SK-N-SH (cell line): Measurements from ENCODE around the gene FOXI2. TPM values are rescaled to one million over a fixed set of nuclear protein-coding genes. Genes with fewer than 3 reads are reported as not detected.

ENCODE experiments used
- CTCF ChIA-PET: fragments of 300-600, 350-600 bp; formaldehyde crosslinking; extraction: SDS; loops from one replicate; lab custom pipeline; 2021; lab: Yijun Ruan, JAX
- POLR2A ChIA-PET: fragments of 350-600 bp; sonication (Branson Sonifier 250); formaldehyde crosslinking; extraction: SDS; loops from one replicate; lab custom pipeline; 2020; ENCODE audit warnings: antibody characterized with exemption, inconsistent platforms; lab: Yijun Ruan, JAX
- DNase-seq: peaks from one replicate; pipeline ENCODE4 v3.0.0; 2012
- H2AFZ ChIP-seq: fragments of 200-600 bp; sonication (generic); 2 replicates; pipeline ENCODE4 v1.8.1; 2016; ENCODE audit warnings: antibody characterized with exemption, mild to moderate bottlenecking, low read depth
- H3F3A ChIP-seq: fragments of 200-600 bp; sonication (generic); replicated peaks from 2 replicates; pipeline ENCODE3; 2016; ENCODE audit warnings: antibody characterized with exemption, mild to moderate bottlenecking; ENCODE audit not compliant: insufficient read depth
- H3K27ac ChIP-seq, 2 experiments: fragments of 200-500 bp in 1 of 2; fragments of 200-600 bp in 1 of 2; sonication (Bioruptor generic) in 1 of 2; sonication (generic), shearing (Covaris generic) in 1 of 2; 2 replicates each; pipeline versions ENCODE4 v1.5.1 to v1.6.1; 2014 to 2016; ENCODE audit warnings: low read depth in 2 of 2, inconsistent platforms in 1 of 2, low read length in 1 of 2, mild to moderate bottlenecking in 1 of 2, mixed read lengths in 1 of 2
- H3K27me3 ChIP-seq: fragments of 200-600 bp; sonication (generic), shearing (Covaris generic); 2 replicates; pipeline ENCODE4 v1.6.1; 2016; ENCODE audit warnings: mixed run types; ENCODE audit not compliant: insufficient read depth
- H3K36me3 ChIP-seq, 2 experiments: fragments of 200-500 bp in 1 of 2; fragments of 200-600 bp in 1 of 2; sonication (Bioruptor generic) in 1 of 2; sonication (generic) in 1 of 2; replicated peaks in 1 of 2; 2 replicates each; pipeline versions ENCODE3 to v1.5.1; 2014 to 2016; ENCODE audit warnings: low read length in 1 of 2, mild to moderate bottlenecking in 1 of 2; ENCODE audit not compliant: insufficient read depth in 2 of 2, control insufficient read depth in 1 of 2
- H3K4me1 ChIP-seq, 2 experiments: fragments of 200-500 bp in 1 of 2; fragments of 200-600 bp in 1 of 2; sonication (Bioruptor generic) in 1 of 2; sonication (generic), shearing (Covaris generic) in 1 of 2; 2 replicates each; pipeline versions ENCODE4 v1.5.1 to v1.6.1; 2014 to 2016; ENCODE audit warnings: low read depth in 1 of 2, low read length in 1 of 2, mixed run types in 1 of 2; ENCODE audit not compliant: insufficient read depth in 2 of 2, control insufficient read depth in 1 of 2
- H3K4me2 ChIP-seq: fragments of 200-600 bp; sonication (generic), shearing (Covaris generic); 2 replicates; pipeline ENCODE4 v1.6.1; 2017; ENCODE audit warnings: mixed run types
- H3K4me3 ChIP-seq, 2 experiments: fragments of 200-500 bp in 1 of 2; fragments of 200-600 bp in 1 of 2; sonication (Bioruptor generic) in 1 of 2; sonication (generic), shearing (Covaris generic) in 1 of 2; 2 replicates each; pipeline versions ENCODE4 v1.5.1 to v1.8.1; 2014 to 2016; ENCODE audit warnings: low read depth in 2 of 2, inconsistent platforms in 1 of 2, low read length in 1 of 2, mild to moderate bottlenecking in 1 of 2, mixed read lengths in 1 of 2, moderate library complexity in 1 of 2
- H3K79me2 ChIP-seq: fragments of 200-600 bp; sonication (generic); 2 replicates; pipeline ENCODE4 v1.8.1; 2017; ENCODE audit warnings: mild to moderate bottlenecking; ENCODE audit not compliant: insufficient read depth
- H3K9ac ChIP-seq: fragments of 200-600 bp; sonication (generic); 2 replicates; pipeline ENCODE4 v1.6.1; 2017; ENCODE audit warnings: mixed run types
- H3K9me2 ChIP-seq: fragments of 200-600 bp; sonication (generic); 2 replicates; pipeline ENCODE4 v1.6.1; 2017; ENCODE audit warnings: mixed run types
- H3K9me3 ChIP-seq: fragments of 200-600 bp; sonication (generic); 2 replicates; pipeline ENCODE4 v1.6.1; 2017; ENCODE audit warnings: mixed run types, mild to moderate bottlenecking, moderate library complexity
- H4K20me1 ChIP-seq: fragments of 200-600 bp; sonication (generic); 2 replicates; pipeline ENCODE4 v1.6.1; 2017; ENCODE audit warnings: mild to moderate bottlenecking, mixed run types; ENCODE audit not compliant: insufficient read depth
- ELF1 ChIP-seq: IDR thresholded peaks from 2 replicates; pipeline ENCODE4 v1.4.0; 2012
- GABPA ChIP-seq: IDR thresholded peaks from 2 replicates; pipeline ENCODE4 v1.4.0; 2012; ENCODE audit warnings: low read depth, mild to moderate bottlenecking
- GATA2 ChIP-seq: sonication (generic); formaldehyde crosslinking; IDR thresholded peaks from 2 replicates; pipeline ENCODE4 v1.5.0; 2020; ENCODE audit warnings: mild to moderate bottlenecking, missing genetic modification reagents
- RAD21 ChIP-seq: IDR thresholded peaks from 2 replicates; pipeline ENCODE4 v1.6.1; 2012; ENCODE audit warnings: mild to moderate bottlenecking, low read length
- RCOR1 ChIP-seq: fragments of 150-350 bp; IDR thresholded peaks from 2 replicates; pipeline ENCODE4 v1.6.1; 2017; ENCODE audit warnings: antibody characterized with exemption, low read length
- RXRA ChIP-seq: IDR thresholded peaks from 2 replicates; pipeline ENCODE4 v1.4.0; 2012; ENCODE audit warnings: low read depth, mild to moderate bottlenecking, borderline replicate concordance
- TCF12 ChIP-seq: IDR thresholded peaks from 2 replicates; pipeline ENCODE4 v1.4.0; 2012
- TEAD4 ChIP-seq: IDR thresholded peaks from 2 replicates; pipeline ENCODE4 v1.4.0; 2012; ENCODE audit warnings: mild to moderate bottlenecking, borderline replicate concordance; ENCODE audit not compliant: insufficient read depth
- YY1 ChIP-seq: IDR thresholded peaks from 2 replicates; pipeline ENCODE4 v1.4.0; 2012; ENCODE audit warnings: low read depth, mild to moderate bottlenecking
- WGBS: methylation state at CpG from one replicate; pipeline ENCODE4 v1.1.6; 2017; ENCODE audit warnings: low lambda C conversion rate; 5-methylcytosine and 5-hydroxymethylcytosine counted together
- polyA plus RNA-seq, 3 experiments: library from polyadenylated mRNA; depleted of rRNA; stranded (reverse); fragments of >200 nt; gene quantifications; 2 replicates each; pipeline ENCODE4 v1.2.3, GENCODE V29; 2012
- TF ChIP-seq, protein P1 (sequence below): IDR thresholded peaks from 2 replicates; pipeline ENCODE4 v1.4.0; 2012; ENCODE audit warnings: low read depth, borderline replicate concordance
- TF ChIP-seq, protein P2 (sequence below): IDR thresholded peaks from 2 replicates; pipeline ENCODE4 v1.4.0; 2012; ENCODE audit warnings: low read depth
- TF ChIP-seq, protein P3 (sequence below): fragments of 200-600 bp; sonication (generic); IDR thresholded peaks from 2 replicates; pipeline ENCODE4 v1.6.1; 2017; ENCODE audit warnings: antibody characterized with exemption, mild to moderate bottlenecking, moderate library complexity
- TF ChIP-seq, protein P4 (sequence below): fragments of 150-350 bp; IDR thresholded peaks from 2 replicates; pipeline ENCODE4 v1.6.1; 2016; ENCODE audit warnings: mild to moderate bottlenecking, low read depth, low read length
- TF ChIP-seq, protein P5 (sequence below): IDR thresholded peaks from 2 replicates; pipeline ENCODE4 v1.6.1; 2012; ENCODE audit warnings: mild to moderate bottlenecking, low read depth, low read length, moderate library complexity

The FOXI2 gene
- polyA plus RNA-seq, 1 of the 3 experiments (the other 2 are of a cell fraction): not detected

DNA sequence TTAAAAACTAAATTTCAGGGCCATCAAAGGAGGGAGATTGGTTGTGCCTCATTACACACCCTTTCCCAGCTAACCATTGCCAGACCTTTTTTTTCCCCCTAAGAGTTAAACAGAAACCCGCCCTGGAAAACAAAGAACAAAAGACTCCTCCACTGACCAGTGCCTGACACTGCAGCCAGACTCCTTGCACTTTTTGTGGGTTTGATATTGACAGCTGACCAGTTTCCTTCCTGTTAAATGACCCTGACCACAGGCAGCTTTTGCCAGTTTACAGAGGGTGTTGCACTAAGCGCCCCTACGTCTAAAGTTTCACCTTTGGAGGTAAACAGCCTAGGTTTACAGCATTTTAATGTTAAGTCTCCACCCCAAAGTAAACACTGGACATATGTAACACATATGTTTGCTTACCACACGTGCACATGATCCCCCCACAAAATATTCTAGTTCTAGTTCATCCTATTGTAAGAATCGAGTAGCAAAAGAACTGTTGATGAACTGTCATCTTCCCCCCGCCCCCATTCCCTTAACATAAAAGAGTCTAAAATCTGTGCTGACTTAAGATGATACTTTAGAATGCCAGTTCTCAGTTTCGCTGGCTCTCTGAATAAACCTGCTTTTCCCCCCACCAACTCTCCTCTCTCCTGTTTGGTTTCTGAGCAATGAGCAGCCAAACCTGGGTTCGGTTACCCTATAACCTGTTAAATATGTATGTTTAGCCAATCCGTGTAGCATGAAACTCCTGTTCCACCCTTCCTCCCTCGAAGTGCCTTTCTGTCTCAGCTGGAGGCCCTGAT is 38.0 kb downstream of the FOXI2 start (continued):
- TF ChIP-seq, protein P1, sequence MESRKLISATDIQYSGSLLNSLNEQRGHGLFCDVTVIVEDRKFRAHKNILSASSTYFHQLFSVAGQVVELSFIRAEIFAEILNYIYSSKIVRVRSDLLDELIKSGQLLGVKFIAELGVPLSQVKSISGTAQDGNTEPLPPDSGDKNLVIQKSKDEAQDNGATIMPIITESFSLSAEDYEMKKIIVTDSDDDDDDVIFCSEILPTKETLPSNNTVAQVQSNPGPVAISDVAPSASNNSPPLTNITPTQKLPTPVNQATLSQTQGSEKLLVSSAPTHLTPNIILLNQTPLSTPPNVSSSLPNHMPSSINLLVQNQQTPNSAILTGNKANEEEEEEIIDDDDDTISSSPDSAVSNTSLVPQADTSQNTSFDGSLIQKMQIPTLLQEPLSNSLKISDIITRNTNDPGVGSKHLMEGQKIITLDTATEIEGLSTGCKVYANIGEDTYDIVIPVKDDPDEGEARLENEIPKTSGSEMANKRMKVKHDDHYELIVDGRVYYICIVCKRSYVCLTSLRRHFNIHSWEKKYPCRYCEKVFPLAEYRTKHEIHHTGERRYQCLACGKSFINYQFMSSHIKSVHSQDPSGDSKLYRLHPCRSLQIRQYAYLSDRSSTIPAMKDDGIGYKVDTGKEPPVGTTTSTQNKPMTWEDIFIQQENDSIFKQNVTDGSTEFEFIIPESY: no peak
- TF ChIP-seq, protein P2, sequence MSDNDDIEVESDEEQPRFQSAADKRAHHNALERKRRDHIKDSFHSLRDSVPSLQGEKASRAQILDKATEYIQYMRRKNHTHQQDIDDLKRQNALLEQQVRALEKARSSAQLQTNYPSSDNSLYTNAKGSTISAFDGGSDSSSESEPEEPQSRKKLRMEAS: no peak
- TF ChIP-seq RXRA (no peak), RAD21 (no peak), ELF1 (no peak)
- TF ChIP-seq, protein P3, sequence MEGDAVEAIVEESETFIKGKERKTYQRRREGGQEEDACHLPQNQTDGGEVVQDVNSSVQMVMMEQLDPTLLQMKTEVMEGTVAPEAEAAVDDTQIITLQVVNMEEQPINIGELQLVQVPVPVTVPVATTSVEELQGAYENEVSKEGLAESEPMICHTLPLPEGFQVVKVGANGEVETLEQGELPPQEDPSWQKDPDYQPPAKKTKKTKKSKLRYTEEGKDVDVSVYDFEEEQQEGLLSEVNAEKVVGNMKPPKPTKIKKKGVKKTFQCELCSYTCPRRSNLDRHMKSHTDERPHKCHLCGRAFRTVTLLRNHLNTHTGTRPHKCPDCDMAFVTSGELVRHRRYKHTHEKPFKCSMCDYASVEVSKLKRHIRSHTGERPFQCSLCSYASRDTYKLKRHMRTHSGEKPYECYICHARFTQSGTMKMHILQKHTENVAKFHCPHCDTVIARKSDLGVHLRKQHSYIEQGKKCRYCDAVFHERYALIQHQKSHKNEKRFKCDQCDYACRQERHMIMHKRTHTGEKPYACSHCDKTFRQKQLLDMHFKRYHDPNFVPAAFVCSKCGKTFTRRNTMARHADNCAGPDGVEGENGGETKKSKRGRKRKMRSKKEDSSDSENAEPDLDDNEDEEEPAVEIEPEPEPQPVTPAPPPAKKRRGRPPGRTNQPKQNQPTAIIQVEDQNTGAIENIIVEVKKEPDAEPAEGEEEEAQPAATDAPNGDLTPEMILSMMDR: no peak

DNA sequence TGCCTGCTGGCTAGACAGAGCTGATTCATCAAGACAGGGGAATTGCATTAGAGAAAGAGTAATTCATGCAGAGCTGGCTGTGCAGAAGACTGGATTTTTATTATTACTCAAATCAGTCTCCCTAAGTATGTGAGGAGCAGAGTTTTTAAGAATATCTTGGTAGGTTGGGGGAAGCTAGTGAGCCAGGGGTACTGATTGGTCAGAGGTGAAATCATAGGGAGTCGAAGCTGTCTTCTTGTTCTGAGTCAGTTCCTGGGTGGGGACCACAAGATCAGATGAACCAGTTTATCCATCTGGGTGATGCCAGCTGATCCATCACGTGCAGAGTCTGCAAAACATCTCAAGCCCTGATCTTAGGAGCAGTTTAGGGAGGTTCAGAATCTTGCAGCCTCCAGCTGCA is 39.8 kb downstream of the FOXI2 start:
- Histone ChIP-seq H3K4me3 (no peak overlapping the region), H3K9me3 (no peaks in the 10 kb centered on the region), H3K4me1 (no peaks in the 10 kb centered on the region; a peak in 1 of 4 replicates), H3K9me2 (no peaks in the 10 kb centered on the region), H3K79me2 (no peaks in the 10 kb centered on the region), H3K36me3 (no peaks in the 10 kb centered on the region), H3K9ac (no peak overlapping the region), H4K20me1 (no peaks in the 10 kb centered on the region), H3F3A (no peaks in the 10 kb centered on the region), H2AFZ (no peak overlapping the region)
- POLR2A ChIA-PET: no interaction called here
- WGBS: 4% methylated on average over 2 of the region's 2 CpGs
- TF ChIP-seq, protein P4, sequence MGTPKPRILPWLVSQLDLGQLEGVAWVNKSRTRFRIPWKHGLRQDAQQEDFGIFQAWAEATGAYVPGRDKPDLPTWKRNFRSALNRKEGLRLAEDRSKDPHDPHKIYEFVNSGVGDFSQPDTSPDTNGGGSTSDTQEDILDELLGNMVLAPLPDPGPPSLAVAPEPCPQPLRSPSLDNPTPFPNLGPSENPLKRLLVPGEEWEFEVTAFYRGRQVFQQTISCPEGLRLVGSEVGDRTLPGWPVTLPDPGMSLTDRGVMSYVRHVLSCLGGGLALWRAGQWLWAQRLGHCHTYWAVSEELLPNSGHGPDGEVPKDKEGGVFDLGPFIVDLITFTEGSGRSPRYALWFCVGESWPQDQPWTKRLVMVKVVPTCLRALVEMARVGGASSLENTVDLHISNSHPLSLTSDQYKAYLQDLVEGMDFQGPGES: no peak
- TF ChIP-seq TEAD4 (no peak), RCOR1 (no peak), YY1 (no peak), TCF12 (no peak), GABPA (no peak), GATA2 (CRISPR knock-in tag) (no peak)
- TF ChIP-seq, protein P5, sequence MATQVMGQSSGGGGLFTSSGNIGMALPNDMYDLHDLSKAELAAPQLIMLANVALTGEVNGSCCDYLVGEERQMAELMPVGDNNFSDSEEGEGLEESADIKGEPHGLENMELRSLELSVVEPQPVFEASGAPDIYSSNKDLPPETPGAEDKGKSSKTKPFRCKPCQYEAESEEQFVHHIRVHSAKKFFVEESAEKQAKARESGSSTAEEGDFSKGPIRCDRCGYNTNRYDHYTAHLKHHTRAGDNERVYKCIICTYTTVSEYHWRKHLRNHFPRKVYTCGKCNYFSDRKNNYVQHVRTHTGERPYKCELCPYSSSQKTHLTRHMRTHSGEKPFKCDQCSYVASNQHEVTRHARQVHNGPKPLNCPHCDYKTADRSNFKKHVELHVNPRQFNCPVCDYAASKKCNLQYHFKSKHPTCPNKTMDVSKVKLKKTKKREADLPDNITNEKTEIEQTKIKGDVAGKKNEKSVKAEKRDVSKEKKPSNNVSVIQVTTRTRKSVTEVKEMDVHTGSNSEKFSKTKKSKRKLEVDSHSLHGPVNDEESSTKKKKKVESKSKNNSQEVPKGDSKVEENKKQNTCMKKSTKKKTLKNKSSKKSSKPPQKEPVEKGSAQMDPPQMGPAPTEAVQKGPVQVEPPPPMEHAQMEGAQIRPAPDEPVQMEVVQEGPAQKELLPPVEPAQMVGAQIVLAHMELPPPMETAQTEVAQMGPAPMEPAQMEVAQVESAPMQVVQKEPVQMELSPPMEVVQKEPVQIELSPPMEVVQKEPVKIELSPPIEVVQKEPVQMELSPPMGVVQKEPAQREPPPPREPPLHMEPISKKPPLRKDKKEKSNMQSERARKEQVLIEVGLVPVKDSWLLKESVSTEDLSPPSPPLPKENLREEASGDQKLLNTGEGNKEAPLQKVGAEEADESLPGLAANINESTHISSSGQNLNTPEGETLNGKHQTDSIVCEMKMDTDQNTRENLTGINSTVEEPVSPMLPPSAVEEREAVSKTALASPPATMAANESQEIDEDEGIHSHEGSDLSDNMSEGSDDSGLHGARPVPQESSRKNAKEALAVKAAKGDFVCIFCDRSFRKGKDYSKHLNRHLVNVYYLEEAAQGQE: no peak
- TF ChIP-seq, all 33 proteins: peak for 0
- H3K27ac ChIP-seq: no peak overlapping the region
- no peak for DNase-seq
- CTCF ChIA-PET: interaction anchor here (0.7 to 1.1 kb wide), 2 partner anchors 20 to 78 kb away, joined by 3 to 4 read pairs; no protein-coding TSS in a partner anchor
- no peak overlapping the region for H3K4me2 ChIP-seq
- no peaks in the 10 kb centered on the region for H3K27me3 ChIP-seq
